ENCODE results near the gene TLK2.
"Not testable (repeated sequence)": the region's sequence is repeated elsewhere in the genome, so short reads cannot be mapped to it uniquely, and the experiment has no call there.

The TLK2 gene

GRCh38 chr17:62521295-62521694, 42.7 kb downstream of the TLK2 start:
- not testable (repeated sequence) for H3K23ac ChIP-seq (ENCODE audit: low read depth, low read length, poor library complexity); H2BK15ac ChIP-seq (ENCODE audit: low read length); H4K8ac ChIP-seq (ENCODE audit: low read depth, low read length); H3K4ac ChIP-seq (ENCODE audit: low read length); H3K27ac ChIP-seq (replicated peaks; ENCODE audit: low read length); DNase-seq (ENCODE audit: low spot score); H3K9ac ChIP-seq (ENCODE audit: low read depth, low read length, poor library complexity); H3K9me3 ChIP-seq (replicated peaks in 1 of 2; ENCODE audit: control insufficient read depth in 2 of 2, insufficient read depth in 1 of 2, low read depth in 1 of 2, low read length in 2 of 2); H3K4me1 ChIP-seq (ENCODE audit: control insufficient read depth in 2 of 2, insufficient read depth in 1 of 2, low read depth in 1 of 2, low read length in 2 of 2); H3K4me2 ChIP-seq (ENCODE audit: insufficient read depth, low read length, poor library complexity, severe bottlenecking); H2BK12ac ChIP-seq (ENCODE audit: low read length); H3K14ac ChIP-seq (ENCODE audit: low read length); H3K79me1 ChIP-seq (ENCODE audit: low read depth, low read length); H2BK120ac ChIP-seq (ENCODE audit: low read depth, low read length); H3K4me3 ChIP-seq (ENCODE audit: low read length in 2 of 2); H2BK5ac ChIP-seq (ENCODE audit: low read length); H2AK5ac ChIP-seq (ENCODE audit: low read depth, low read length); H3K27me3 ChIP-seq (ENCODE audit: control insufficient read depth in 3 of 3, insufficient read depth in 3 of 3, low read depth in 1 of 3, low read length in 3 of 3); H4K91ac ChIP-seq (ENCODE audit: low read depth, low read length, poor library complexity); H2AFZ ChIP-seq (ENCODE audit: low read length); H3K18ac ChIP-seq (ENCODE audit: low read length)
- WGBS, 2 donors (ENCODE audit: extremely low coverage in 2 of 2, insufficient read length in 2 of 2, insufficient replicate concordance in 1 of 2): no CpG with 5 or more reads among the region's 5 CpGs
- peaks cover 0 to 48% of the 10 kb centered on the region in 2 donors for H3K36me3 ChIP-seq (replicated peaks in 1 of 2; ENCODE audit: control insufficient read depth in 2 of 2, insufficient read depth in 2 of 2, low read length in 2 of 2)

- not testable (repeated sequence) for H3K79me1 ChIP-seq (ENCODE audit: low read depth, low read length); H3K4me3 ChIP-seq (ENCODE audit: low read length in 2 of 2); H3K23ac ChIP-seq (ENCODE audit: low read depth, low read length, poor library complexity); H2AFZ ChIP-seq (ENCODE audit: low read length); H2BK15ac ChIP-seq (ENCODE audit: low read length); H4K8ac ChIP-seq (ENCODE audit: low read depth, low read length); H4K91ac ChIP-seq (ENCODE audit: low read depth, low read length, poor library complexity); H3K14ac ChIP-seq (ENCODE audit: low read length); H3K27me3 ChIP-seq (ENCODE audit: control insufficient read depth in 3 of 3, insufficient read depth in 3 of 3, low read depth in 1 of 3, low read length in 3 of 3); H3K4ac ChIP-seq (ENCODE audit: low read length); H2BK5ac ChIP-seq (ENCODE audit: low read length); H2AK5ac ChIP-seq (ENCODE audit: low read depth, low read length); H3K18ac ChIP-seq (ENCODE audit: low read length); H2BK120ac ChIP-seq (ENCODE audit: low read depth, low read length); H3K4me2 ChIP-seq (ENCODE audit: insufficient read depth, low read length, poor library complexity, severe bottlenecking); DNase-seq (ENCODE audit: low spot score); H3K4me1 ChIP-seq (ENCODE audit: control insufficient read depth in 2 of 2, insufficient read depth in 1 of 2, low read depth in 1 of 2, low read length in 2 of 2); H3K9ac ChIP-seq (ENCODE audit: low read depth, low read length, poor library complexity); H3K27ac ChIP-seq (replicated peaks; ENCODE audit: low read length); H2BK12ac ChIP-seq (ENCODE audit: low read length); H3K9me3 ChIP-seq (replicated peaks in 1 of 2; ENCODE audit: control insufficient read depth in 2 of 2, insufficient read depth in 1 of 2, low read depth in 1 of 2, low read length in 2 of 2)
- WGBS, 2 donors (ENCODE audit: extremely low coverage in 2 of 2, insufficient read length in 2 of 2, insufficient replicate concordance in 1 of 2): no CpG with 5 or more reads among the region's 6 CpGs
- peaks cover 3 to 61% of the 10 kb centered on the region in 2 donors for H3K36me3 ChIP-seq (replicated peaks in 1 of 2; ENCODE audit: control insufficient read depth in 2 of 2, insufficient read depth in 2 of 2, low read length in 2 of 2)
These were observed 45.5 kb downstream of the TLK2 start for GRCh38 chr17:62524077-62524476.

GRCh38 chr17:62525317-62525716, 46.7 kb downstream of the TLK2 start:
- H2BK5ac ChIP-seq (ENCODE audit: low read length); H3K79me1 ChIP-seq (ENCODE audit: low read depth, low read length); H4K91ac ChIP-seq (ENCODE audit: low read depth, low read length, poor library complexity); H3K23ac ChIP-seq (ENCODE audit: low read depth, low read length, poor library complexity); H2BK120ac ChIP-seq (ENCODE audit: low read depth, low read length); H3K4me3 ChIP-seq (ENCODE audit: low read length in 2 of 2); H3K27ac ChIP-seq (replicated peaks; ENCODE audit: low read length); H2AFZ ChIP-seq (ENCODE audit: low read length); H3K18ac ChIP-seq (ENCODE audit: low read length); H4K8ac ChIP-seq (ENCODE audit: low read depth, low read length); H3K4me1 ChIP-seq (ENCODE audit: control insufficient read depth in 2 of 2, insufficient read depth in 1 of 2, low read depth in 1 of 2, low read length in 2 of 2); H2AK5ac ChIP-seq (ENCODE audit: low read depth, low read length); H3K9me3 ChIP-seq (replicated peaks in 1 of 2; ENCODE audit: control insufficient read depth in 2 of 2, insufficient read depth in 1 of 2, low read depth in 1 of 2, low read length in 2 of 2); H3K9ac ChIP-seq (ENCODE audit: low read depth, low read length, poor library complexity); H3K4me2 ChIP-seq (ENCODE audit: insufficient read depth, low read length, poor library complexity, severe bottlenecking); H2BK12ac ChIP-seq (ENCODE audit: low read length); DNase-seq (ENCODE audit: low spot score); H3K4ac ChIP-seq (ENCODE audit: low read length); H3K14ac ChIP-seq (ENCODE audit: low read length); H2BK15ac ChIP-seq (ENCODE audit: low read length); H3K27me3 ChIP-seq (ENCODE audit: control insufficient read depth in 3 of 3, insufficient read depth in 3 of 3, low read depth in 1 of 3, low read length in 3 of 3): not testable (repeated sequence)
- no CpG with 5 or more reads among the region's 6 CpGs for WGBS, 2 donors (ENCODE audit: extremely low coverage in 2 of 2, insufficient read length in 2 of 2, insufficient replicate concordance in 1 of 2)
- H3K36me3 ChIP-seq (replicated peaks in 1 of 2; ENCODE audit: control insufficient read depth in 2 of 2, insufficient read depth in 2 of 2, low read length in 2 of 2): peaks cover 3 to 72% of the 10 kb centered on the region in 2 donors

DNA sequence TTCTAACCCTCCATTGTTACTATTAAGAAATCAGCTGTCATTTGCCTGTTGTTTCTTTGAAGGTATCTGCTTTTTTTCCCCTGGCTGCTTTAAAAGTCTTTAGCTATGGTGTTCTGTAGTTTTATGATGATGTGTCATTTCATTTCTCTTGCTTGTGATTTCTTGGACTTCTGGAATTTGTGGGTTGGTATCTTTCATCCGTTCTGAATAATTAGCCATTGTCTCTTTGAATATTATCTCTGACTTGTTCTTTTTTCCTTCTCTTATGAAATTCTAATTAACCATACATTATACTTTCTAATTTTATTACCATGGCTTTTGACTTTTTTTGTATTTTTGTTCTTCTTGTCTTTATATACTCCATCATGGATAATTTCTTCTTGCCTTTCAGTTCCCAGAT, 52.3 kb downstream of the TLK2 start:
- H3K27me3 ChIP-seq (ENCODE audit: control insufficient read depth in 3 of 3, insufficient read depth in 3 of 3, low read depth in 1 of 3, low read length in 3 of 3); H4K8ac ChIP-seq (ENCODE audit: low read depth, low read length); H3K9me3 ChIP-seq (replicated peaks in 1 of 2; ENCODE audit: control insufficient read depth in 2 of 2, insufficient read depth in 1 of 2, low read depth in 1 of 2, low read length in 2 of 2); H2BK120ac ChIP-seq (ENCODE audit: low read depth, low read length); H3K18ac ChIP-seq (ENCODE audit: low read length); H3K4me1 ChIP-seq (ENCODE audit: control insufficient read depth in 2 of 2, insufficient read depth in 1 of 2, low read depth in 1 of 2, low read length in 2 of 2); DNase-seq (ENCODE audit: low spot score); H2AFZ ChIP-seq (ENCODE audit: low read length); H3K27ac ChIP-seq (replicated peaks; ENCODE audit: low read length); H2BK5ac ChIP-seq (ENCODE audit: low read length); H3K79me1 ChIP-seq (ENCODE audit: low read depth, low read length); H2AK5ac ChIP-seq (ENCODE audit: low read depth, low read length); H3K14ac ChIP-seq (ENCODE audit: low read length); H3K4me2 ChIP-seq (ENCODE audit: insufficient read depth, low read length, poor library complexity, severe bottlenecking); H4K91ac ChIP-seq (ENCODE audit: low read depth, low read length, poor library complexity); H2BK12ac ChIP-seq (ENCODE audit: low read length); H2BK15ac ChIP-seq (ENCODE audit: low read length); H3K23ac ChIP-seq (ENCODE audit: low read depth, low read length, poor library complexity); H3K4me3 ChIP-seq (ENCODE audit: low read length in 2 of 2); H3K9ac ChIP-seq (ENCODE audit: low read depth, low read length, poor library complexity); H3K4ac ChIP-seq (ENCODE audit: low read length): not testable (repeated sequence)
- H3K36me3 ChIP-seq (replicated peaks in 1 of 2; ENCODE audit: control insufficient read depth in 2 of 2, insufficient read depth in 2 of 2, low read length in 2 of 2): peaks cover 3 to 43% of the 10 kb centered on the region in 2 donors
- no CpG with 5 or more reads among the region's 1 CpG for WGBS, 2 donors (ENCODE audit: extremely low coverage in 2 of 2, insufficient read length in 2 of 2, insufficient replicate concordance in 1 of 2)

All from neuronal stem cell (in vitro differentiated cells).